A204.1 (cell line): Measurements from ENCODE around the gene PER2.

Experiments
- FAIRE-seq: peaks from 2 replicates; lab custom pipeline; 2012; peaks lifted over from hg19 to GRCh38; lab: Jason Lieb, UNC

PER2 gene

DNA sequence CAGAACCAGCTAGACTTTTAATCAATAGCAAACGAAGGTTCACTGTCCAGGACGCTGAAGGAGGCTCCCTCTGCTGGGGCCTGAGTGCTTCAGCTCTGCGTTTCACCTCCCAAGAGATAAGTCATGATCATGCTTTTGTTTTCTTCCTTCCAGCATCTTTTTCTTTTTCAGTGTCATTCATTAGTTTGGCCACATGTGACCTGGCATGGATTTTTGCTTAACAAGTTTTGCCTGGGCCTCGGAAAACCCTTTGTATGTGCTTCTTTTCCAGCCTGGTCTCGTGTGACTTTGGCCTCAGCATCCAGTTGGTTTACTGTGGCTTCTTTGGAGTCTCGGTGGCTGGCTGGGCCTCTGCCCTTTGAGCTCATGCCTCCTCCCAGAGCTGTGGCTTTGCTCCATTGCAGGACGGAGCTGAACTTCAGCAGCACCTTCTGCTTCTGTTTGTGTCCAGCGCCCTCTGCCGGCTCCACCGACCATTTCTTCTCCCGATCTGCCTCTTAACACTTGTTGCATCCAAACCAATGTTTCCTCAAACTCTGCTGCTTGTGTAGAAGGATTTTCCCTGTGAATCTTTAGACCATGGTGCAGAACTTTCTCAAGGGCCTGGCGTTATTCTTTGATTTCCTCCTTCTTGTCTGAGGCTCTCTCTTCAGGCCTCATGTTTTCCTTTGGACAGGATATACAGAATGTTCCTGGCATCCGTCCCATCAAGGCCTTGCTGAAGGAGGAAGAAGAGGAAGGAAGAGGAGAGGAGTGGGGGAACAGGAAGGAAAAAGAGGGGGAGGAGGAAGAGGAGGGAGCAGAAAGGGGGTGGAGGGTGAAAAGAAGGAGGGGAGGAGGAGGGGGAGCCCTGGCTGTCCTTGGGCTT is 25.0 kb downstream of the PER2 start:
- peak; percentile 82 for FAIRE-seq

DNA sequence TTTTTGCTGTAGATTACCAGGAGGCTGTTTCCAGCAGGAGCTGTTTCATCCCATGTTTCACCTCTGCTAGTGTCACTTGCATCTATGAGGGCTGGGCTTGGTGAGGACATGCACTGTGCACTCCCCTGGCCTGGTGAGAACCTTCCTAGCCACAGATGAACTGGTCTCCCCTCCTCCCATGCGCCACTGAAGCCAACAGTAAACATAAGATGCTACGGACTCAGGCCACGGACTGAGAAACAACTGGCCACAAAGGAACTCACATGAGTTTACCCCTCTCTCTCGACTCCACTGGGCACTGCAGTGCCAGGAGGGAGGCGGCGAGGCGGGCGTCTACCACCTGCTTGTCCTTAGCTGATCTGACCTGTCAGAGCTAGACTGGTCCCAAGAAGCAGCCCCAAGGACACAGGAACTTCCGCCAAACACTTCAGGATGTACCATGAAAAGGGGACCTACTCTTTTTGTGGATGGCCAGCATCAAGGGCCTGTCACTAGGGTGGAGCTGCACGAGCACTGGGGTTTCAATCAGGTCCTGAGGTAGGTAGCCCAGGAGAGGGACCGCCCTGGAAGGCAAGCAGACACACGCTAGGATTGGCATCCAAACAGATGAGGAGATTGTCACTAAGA is 25.8 kb downstream of the PER2 start:
- no peak for FAIRE-seq

DNA sequence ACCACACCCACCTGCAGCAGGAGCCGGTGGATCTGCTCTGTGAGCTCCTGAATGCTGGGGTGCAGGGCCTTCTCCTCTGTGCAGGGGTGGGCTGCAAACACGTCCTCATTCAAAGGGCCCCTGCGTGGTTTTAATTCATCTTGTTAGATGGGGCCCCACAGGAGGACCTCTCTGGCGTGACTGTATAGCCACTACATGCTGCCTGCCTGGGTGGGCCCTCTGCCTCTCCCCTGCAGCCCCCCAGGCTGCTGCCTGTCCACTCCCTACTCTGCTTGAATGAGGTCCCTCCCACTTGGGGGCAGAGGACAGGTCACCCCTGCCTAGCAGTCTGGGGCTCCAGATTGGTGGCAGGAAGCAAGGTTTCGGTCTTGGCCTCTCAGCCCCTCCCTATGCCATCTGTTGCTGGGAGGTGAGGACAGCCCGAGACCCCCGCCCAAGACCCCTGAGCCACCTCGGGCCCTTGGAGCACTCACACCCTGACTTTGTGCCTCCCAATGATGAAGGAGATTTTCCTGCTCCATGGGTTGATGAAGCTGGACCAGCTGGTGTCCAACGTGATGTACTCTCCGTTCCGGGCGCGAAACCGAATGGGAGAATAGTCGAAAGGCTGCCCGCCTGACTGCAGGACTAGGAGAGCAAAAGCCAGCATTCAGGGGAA is 26.6 kb downstream of the PER2 start:
- no peak for FAIRE-seq

DNA sequence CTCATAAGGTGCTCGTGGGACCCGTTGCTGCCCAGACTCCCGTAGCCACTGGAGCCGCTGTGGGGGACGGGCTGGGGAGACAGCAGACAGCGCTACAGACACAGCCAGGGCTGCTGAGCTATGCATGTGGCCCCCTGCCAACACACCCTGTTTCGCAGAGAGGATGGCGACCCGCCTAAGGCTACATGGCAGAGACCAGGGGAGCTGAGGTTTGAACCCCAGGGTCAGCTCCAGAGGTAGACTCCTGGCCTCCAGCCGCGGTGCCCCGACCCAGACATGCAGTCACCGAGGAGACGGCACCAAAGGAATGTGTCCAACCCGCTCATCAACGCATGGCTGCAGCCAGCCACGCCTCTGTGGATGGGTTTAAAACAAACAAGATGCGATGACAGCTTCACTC is 27.5 kb downstream of the PER2 start:
- no peak for FAIRE-seq

DNA sequence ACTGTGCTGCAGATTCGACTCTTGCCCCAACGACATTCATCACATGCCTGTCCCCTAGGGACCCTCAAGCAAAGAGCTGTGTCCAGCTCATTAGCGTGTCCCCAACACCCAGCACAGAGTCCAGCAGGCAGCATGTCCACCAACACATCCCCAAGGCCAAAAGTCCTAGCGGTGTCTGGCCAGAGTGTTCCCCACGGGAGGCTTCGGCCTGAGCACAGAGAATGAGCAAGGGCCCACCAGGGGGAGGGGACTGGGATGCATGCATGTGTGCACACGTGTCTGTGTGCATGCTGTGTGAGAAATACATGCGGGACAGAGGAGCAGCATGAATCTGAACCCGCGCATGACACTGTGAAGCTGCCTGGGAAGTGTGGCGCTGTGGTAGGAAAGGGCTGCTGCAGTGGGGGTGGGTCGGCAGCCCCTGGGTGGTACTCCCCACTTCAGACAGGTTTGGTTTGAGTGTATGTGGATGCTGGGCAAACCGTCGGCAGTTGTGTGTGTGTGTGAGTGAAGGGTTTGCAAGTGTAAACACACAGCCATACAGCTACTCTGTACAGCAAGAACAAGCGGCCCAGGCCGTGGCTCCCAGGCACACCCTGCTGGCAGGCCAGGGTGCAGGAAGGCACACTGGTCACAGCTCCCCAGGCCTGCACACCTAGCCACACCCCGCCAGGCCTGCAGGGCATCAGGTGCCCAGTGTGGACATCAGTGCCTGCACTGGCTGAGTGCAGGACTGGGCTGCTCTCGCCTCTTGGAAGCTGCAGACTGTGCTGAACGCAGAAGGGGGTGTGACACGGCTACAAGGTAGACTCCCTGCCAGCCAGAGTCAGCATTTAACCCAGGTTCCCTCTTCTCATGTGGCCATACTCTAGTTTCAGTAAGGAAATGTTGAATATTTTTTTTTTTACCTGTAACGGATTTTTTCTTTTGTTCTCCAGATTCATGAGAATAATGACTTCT is 29.1 kb downstream of the PER2 start:
- FAIRE-seq: no peak

DNA sequence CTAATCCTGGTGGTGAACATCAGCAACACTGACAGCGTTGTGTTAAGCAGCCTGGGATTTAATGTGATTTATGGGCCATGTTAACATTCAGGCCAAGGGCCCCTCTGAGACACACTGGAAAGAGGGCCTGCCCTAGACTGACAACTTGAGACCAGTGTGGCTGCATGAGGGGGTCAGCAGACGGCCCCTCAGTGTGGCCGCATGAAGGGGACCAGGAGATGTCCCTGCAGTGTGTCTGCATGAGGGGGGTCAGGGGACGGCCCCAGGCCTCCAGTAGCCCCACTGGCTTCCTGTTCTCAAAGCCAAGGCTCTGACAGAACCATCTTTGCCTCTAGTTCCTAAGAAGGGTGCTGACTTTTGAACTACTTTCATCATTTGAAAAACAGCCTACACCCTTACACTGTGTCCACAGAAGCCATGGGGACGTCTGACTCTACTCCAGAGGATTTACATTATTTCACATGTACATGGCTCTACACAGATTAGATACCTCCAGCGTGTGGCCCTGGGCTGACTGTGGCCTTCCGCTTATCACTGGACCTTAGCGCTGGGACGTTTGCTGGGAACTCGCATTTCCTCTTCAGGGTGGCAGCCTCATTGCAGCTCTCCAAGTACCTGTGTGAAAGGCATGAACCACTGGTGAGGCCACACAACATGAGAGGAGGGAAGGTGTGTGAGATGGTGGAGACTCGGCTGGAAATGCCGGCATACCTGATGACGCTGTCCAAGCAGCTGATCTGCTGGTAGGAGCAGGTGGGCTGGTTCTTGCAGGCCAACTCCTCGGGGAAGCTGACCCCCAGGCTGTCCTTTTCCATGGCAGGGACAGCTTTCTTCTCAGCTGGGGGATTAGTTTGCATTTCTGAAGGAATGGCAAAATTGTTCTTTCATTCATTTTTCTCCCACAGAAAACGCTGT is 30.4 kb downstream of the PER2 start:
- no peak for FAIRE-seq

DNA sequence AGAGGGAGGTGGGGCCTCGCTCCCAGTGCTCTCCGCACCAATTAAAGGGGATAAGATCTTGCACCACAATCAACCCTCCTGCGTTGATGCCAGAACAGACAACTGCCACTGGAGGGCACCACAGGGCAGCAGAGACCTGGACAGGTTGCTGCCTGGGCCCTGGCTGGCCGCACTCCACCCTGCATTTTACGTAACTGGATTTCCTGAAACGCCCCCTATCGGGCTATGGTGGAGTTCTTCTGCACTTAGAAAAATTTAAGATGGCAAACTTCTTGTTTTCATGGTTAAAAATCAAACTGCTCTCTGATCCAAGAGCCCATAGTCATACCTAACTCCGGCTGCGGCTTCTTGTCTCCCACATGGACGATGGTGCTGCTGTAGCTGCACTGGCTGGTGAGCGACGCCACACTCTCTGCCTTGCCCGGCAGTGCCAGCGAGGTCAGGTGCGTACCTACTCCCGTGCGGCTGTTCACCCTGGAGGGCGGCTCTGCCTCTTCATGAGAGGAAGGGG is 31.8 kb downstream of the PER2 start:
- peak; percentile 54 for FAIRE-seq

DNA sequence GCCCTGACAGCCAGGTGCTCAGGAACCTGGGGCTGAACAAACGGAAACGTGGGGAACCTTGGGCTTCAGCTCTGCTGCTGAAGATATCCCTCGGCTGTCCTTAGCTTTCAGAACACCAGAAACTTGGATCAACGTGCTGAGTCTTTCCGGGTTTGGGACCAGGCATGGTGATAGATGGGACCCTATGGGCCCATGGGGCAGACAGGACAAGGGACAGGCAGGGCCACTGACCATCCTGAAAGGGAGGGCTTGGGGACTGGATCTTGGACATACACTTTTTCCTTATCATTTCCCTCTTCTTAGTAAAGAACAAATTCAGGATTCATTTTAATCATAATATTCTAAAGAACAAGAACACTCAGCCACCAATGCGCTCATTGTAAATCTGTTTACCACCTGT is 32.3 kb downstream of the PER2 start:
- no peak for FAIRE-seq

DNA sequence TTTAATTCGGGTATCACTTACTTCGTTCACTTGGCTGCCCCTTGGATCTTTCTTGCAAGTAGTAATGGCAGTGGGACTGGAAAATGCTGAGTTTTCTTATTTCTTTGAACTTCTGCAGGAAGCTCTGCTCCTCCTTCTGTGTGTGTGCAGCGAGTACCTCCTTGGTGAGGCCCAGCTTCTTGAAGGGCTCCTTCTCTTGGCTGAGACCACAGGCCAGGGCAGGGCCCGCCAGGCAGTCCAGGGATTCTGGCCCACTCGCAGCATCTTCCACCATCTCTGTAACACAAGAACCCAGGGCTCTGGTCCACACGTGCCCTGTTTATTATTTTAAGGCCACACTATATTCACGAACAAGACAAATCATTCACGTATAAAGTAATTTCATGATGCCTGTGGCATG is 32.8 kb downstream of the PER2 start:
- FAIRE-seq: no peak

DNA sequence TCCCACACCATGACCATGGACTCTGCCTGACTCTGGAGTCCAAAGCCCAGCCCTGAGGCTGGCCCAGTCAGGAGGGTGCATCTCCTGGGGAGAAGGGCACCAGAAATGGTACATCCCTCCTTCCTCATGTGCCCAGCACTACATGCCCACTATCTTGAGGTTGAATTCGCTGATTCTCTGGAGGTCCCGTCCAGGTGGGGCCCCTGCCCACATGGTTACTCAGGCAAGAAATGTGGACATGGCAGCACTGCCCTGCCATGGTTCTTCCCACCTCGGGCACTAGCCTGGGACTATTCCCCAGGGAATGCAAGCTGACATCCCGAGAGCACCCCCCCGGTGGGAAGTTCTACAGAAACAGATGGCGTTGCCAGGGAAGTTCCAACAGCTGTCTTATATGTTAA is 33.3 kb downstream of the PER2 start:
- FAIRE-seq: no peak

DNA sequence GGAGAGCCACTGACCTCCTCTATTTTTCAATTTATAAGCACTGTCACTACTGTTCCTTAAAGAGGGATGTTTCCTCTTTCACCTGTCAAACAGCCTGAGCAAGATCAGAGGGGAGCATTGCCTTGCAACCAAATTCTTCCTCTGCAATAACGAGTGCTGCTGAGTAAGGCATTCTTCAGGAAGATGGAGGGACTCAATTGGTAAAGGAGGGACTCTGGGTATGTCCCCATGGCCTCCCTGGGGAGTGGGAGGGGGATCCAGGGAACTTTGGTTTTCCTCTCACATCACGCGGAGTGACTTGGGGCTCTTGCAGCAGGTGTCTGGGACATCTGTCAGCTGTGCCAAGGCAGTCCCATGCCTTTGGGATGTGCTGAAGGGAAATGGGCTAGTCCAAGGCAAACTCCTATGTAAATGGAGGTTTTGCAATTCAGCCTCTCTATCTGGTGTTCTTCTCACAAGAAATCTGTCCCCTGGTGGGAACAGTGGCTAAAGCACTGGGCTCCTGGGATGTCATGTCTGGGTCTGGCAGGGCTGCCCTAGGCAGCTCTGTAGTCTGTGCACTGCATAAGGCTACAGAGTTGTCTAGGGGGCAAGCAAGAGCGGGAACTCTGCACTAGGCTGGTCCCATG is 34.2 kb downstream of the PER2 start:
- FAIRE-seq: no peak

DNA sequence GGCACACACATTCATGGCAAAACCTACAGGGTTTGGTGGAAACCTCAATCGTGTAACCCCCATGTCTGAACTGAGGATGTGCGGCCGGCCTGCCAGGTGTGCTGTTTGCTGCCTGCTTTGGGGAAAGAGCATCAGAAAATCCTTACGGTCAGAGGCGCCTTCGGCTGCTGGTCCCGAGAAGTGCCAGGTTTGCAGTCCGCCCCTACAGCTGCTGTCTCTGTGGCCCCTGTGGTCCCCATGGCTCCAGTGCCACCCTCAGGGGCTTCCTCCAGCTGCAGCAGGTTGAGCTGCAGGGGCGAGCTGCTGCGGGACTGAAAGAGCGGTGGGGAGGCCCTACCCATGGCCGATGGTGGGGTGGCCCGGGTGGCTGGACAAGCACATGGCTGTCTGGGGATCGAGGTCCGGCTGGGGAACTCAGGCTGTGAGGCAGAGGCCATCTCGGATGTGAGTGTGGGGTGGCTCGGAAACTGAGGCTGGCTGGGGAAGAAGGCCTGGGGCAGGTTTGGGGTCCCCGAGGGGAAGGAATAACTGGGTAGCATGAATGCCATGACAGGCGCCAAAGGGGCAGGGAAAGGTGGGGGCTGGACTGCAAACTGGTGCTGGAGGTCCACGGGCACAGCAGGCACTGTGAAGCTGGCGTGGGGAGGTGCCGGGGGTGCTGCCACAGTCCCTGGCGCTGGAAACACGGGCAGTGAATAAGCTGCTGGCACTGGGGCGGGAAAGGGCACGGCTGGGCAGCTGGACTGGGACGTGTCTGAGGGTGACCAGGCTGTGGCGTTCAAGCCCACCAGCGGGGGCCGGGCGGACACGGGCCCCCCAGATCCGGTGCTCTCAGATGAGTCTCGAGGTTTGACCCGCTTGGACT is 35.4 kb downstream of the PER2 start:
- FAIRE-seq: no peak

DNA sequence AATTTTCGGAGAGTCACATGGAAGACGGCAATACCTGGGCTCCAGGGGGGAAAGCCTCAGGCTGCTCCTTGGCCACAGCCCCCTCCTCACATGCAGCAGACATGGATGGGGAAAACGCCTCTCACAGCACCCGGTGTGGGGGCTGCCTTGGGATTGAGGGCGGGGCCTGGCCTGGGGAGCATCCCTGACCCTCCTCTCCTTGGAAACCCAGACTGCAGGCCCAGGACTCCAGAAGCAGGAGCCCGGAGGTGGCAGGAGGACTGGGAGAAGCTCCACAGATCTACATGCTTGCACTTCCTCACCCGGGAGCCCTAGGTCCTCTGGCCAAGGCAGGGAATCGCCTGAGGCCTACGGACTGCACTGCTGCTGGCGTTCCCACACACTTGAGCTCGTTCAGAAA is 36.4 kb downstream of the PER2 start:
- no peak for FAIRE-seq

DNA sequence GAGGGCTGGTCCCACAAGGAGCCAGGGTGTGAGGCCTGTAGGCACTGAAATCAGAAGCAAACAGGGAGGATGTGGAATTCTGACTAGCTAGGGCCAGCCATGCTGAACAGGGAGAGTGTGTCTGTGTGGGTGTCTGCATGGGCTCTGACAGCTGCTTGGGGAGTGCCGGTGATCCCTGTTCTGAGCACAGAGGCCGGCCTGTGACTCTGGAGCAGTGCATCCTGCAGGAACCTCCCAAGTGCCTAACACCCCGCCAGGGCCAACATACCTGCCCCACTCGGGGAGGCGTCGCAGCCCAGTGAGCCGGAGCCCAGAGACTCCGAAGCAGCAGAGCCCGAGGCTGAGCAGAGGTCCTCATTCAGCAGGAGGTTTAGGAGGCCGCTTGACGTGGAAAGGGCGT is 37.1 kb downstream of the PER2 start:
- no peak for FAIRE-seq

DNA sequence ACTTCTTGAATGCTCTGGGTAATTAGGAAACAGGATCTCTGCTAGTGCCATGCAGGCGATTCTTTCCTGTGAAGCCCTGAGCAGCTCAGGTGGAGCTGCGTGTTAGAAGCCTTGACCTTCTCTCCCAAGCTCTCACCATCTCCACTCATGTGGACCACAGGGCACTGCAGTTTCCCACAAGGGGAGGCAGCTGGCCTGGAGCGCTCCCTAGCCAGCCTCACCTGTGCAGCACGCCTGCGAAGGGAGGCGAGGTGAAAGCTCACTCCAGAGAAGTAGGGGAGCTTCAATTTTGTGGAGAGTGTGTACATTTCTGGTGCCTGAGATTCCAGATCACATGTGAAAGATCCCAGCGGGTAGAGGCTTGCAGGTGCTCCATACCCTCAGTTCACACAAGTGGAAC is 37.5 kb downstream of the PER2 start:
- no peak for FAIRE-seq

DNA sequence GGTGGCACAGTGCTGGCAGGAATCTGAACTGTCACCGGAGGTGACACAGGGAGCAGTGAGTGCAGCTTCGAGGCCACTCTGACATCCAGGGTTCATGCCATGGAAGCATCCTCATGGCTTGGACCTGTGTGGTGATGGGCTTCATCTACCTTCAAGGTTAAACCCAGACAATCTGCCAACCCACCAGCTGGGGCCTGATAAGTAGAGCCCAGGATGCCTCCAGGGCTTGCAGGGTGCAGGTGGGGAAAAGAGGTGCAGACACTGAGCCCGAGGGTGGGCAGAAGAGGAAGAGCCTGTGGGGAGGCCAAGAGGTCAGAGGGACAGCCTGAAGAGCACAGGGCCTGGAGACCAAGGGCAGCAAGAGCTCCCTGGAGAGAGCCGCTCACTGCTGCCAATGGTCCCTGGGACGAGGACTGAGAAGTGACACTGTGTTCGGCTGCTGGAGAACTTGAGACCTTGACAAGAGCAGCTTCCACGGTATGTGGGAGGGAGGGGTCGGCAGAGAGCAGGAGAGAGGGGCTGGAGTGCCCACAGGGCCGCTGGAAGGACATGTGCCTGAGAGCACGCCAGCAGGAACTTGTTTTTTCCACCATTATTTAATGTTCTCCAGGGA is 40.5 kb downstream of the PER2 start:
- FAIRE-seq: no peak

DNA sequence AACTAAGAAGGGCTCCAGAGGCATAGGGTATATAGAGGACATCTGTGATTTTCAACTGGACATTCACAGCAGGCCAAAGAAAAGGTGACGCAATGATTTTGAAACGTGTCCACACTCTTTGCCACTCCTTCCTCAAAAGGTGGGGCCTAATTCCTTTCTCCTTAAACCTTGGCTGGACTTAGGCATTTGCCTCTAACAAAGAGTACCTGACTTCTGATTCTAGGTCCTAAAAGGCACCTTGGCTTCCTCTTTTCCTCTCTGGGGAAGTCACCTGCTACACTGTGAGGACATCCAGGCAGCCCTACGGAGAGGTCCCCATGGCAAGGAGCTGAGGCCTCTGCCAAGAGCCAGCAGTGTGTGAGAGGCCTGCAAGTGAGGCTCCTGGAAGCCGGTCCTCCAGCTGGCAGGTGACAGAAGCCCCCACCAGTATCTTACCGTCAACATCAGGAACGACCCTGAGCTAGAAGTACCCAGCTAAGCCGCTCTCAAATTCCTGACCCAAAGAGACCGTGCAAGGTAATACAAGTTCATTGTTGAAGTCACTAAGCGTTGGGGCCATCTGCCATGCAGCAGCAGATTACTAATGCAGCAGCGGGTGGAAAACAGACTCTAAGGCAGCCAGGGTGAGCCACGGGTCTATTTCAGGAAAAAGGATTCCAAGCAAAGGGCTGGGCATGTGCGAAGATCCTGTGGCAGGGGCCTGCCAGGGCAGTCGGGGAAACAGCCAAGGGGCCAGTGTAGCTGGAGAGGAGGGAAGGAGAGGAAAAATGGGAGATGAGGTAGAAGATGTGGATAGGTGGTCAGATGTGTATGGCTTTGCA is 41.2 kb downstream of the PER2 start:
- FAIRE-seq: no peak

DNA sequence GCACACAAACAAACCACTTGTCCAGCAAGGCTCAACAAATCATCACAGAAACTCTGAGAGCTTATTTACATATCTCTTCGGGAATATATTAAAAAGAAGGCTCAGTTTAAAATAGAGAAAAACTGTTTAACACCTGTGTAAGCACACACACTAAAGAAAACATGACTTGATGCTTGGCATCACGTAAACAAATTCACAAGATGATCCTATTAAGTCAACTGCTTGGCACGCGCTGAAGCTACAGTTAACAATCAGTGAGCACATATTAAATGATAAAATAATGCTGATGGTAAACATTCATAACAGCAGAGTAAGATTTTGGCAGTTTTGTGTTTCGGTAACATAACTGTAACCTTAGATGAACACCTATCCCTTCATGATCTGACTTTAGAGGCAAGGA is 44.3 kb downstream of the PER2 start:
- FAIRE-seq: no peak
